Activated CD8-positive, alpha-beta T cell treated with anti-CD3 and anti-CD28 coated beads for 36 hours (primary cell): ENCODE measurements around the gene HHIP. TPM values are rescaled to one million over a fixed set of nuclear protein-coding genes. Genes with fewer than 3 reads are reported as not detected.

Experiments
- ATAC-seq: fragments of 200-7000 bp; cut with Tn5 transposase; one replicate; pipeline ENCODE4 v1.10.0; 2021; ENCODE audit warnings: mild to moderate bottlenecking, moderate library complexity
- CTCF ChIA-PET: fragments of 350-600 bp; sonication (Branson Sonifier 250); formaldehyde crosslinking; loops from one replicate; lab custom pipeline; 2021; ENCODE audit warnings: antibody characterized with exemption; lab: Charles Lee
- POLR2A ChIA-PET: fragments of 350-600 bp; sonication (Branson Sonifier 250); formaldehyde crosslinking; loops from one replicate; lab custom pipeline; 2021; ENCODE audit warnings: antibody characterized with exemption; lab: Charles Lee
- DNase-seq: peaks from one replicate; pipeline ENCODE4 v3.0.0-alpha.2; 2020
- H3K27ac Mint-ChIP-seq: one replicate; pipeline ENCODE4 v1.8.0; 2021; ENCODE audit warnings: mild to moderate bottlenecking, mixed read lengths
- H3K27me3 Mint-ChIP-seq: one replicate; pipeline ENCODE4 v1.8.0; 2021; ENCODE audit warnings: mixed read lengths
- H3K36me3 Mint-ChIP-seq: one replicate; pipeline ENCODE4 v1.8.0; 2021; ENCODE audit warnings: low read depth, mixed read lengths
- H3K4me1 Mint-ChIP-seq: one replicate; pipeline ENCODE4 v1.8.0; 2021; ENCODE audit warnings: low read depth, mixed read lengths
- H3K4me3 Mint-ChIP-seq: one replicate; pipeline ENCODE4 v1.8.0; 2021; ENCODE audit warnings: mild to moderate bottlenecking, moderate library complexity, mixed read lengths
- H3K9me3 Mint-ChIP-seq: one replicate; pipeline ENCODE4 v1.8.0; 2021; ENCODE audit warnings: mixed read lengths
- CTCF ChIP-seq: fragments of 200-600 bp; IDR thresholded peaks from one replicate; pipeline ENCODE4 v1.8.0; 2022; ENCODE audit warnings: antibody characterized with exemption, mild to moderate bottlenecking
- intact Hi-C: fragments of 100-400 bp; cut with micrococcal nuclease; formaldehyde crosslinking; loops from one replicate; pipeline ENCODE4 v1.10.0; 2022
- total RNA-seq, 2 experiments: library from RNA; stranded (reverse); gene quantifications; one replicate each; pipeline ENCODE4 v1.2.3, GENCODE V29; 2021

Gene HHIP
- total RNA-seq, 2 experiments from 2014 or later: not detected

- Mint-ChIP-seq H3K27me3 (peaks cover 3% of the 10 kb centered on the region), H3K36me3 (no peaks in the 10 kb centered on the region), H3K9me3 (no peaks in the 10 kb centered on the region), H3K4me3 (no peak overlapping the region), H3K4me1 (peaks cover 1% of the 10 kb centered on the region), H3K27ac (no peak overlapping the region)
- no peak for ATAC-seq
- intact Hi-C loops: no loop called here
- POLR2A ChIA-PET: no interaction called here
- CTCF ChIA-PET: no interaction called here
- TF ChIP-seq CTCF: no peak
- DNase-seq: no peak
Observed at GRCh38 chr4:144656850-144657249, 10.9 kb downstream of the HHIP start.

- ChIA-PET POLR2A (no interaction called here), CTCF (interaction anchor here (0.8 kb wide), 1 partner anchor 404 kb away, joined by 4 read pairs; no protein-coding TSS in a partner anchor)
- Mint-ChIP-seq H3K4me3 (no peak overlapping the region), H3K27me3 (peaks cover 1% of the 10 kb centered on the region), H3K9me3 (no peaks in the 10 kb centered on the region), H3K4me1 (peaks cover 1% of the 10 kb centered on the region), H3K36me3 (no peaks in the 10 kb centered on the region), H3K27ac (no peak overlapping the region)
- no peak for TF ChIP-seq CTCF
- intact Hi-C loops: no loop called here
- ATAC-seq (no peak), DNase-seq (no peak)
Observed at GRCh38 chr4:144658015-144658567, 12.1 kb downstream of the HHIP start.

GRCh38 chr4:144658903-144659302 lies 12.9 kb downstream of the HHIP start:
- H3K9me3 Mint-ChIP-seq: no peaks in the 10 kb centered on the region
- POLR2A ChIA-PET: no interaction called here
- peaks cover 1% of the 10 kb centered on the region for H3K4me1 Mint-ChIP-seq
- DNase-seq: no peak
- H3K27me3 Mint-ChIP-seq: peaks cover 1% of the 10 kb centered on the region
- TF ChIP-seq CTCF: no peak
- CTCF ChIA-PET: no interaction called here
- intact Hi-C loops: no loop called here
- H3K27ac Mint-ChIP-seq: no peak overlapping the region
- H3K4me3 Mint-ChIP-seq: no peak overlapping the region
- H3K36me3 Mint-ChIP-seq: no peaks in the 10 kb centered on the region
- no peak for ATAC-seq

GRCh38 chr4:144659447-144659846 lies 13.5 kb downstream of the HHIP start:
- H3K36me3 Mint-ChIP-seq: no peaks in the 10 kb centered on the region
- CTCF ChIA-PET: no interaction called here
- no peak for TF ChIP-seq CTCF

DNA sequence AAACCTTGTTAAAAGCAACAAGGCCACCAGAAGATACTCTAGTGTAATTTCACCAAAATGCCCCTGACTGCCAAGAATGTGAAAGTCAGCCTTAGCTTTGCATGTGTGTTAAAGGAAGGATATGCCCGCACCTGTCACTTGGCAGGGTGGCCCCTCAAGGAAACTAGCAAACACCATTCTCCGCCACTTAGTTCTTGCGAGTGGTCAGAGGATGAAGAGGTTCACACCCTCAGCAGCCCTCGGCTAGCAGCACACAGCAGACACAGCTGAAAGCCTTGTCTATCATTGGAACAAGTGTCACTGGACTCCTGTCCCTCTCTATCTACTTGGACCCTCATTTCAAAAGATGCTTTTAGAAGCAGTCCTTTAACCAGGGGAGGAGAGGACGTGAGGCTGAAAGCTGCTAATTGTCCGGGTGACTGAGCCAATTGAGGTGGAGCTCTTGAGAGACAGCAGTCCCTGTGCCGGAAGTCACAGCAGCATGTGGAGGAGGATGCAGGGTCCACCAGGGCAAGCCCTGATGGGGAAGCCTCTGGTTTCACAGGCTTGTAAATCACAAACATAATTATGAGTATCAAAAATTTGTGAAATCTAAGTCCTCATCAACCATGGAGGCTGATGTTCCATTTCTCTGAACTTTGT lies 18.0 kb downstream of the HHIP start:
- no peak for TF ChIP-seq CTCF
- POLR2A ChIA-PET: no interaction called here
- no peak for ATAC-seq
- no peaks in the 10 kb centered on the region for H3K36me3 Mint-ChIP-seq
- no peaks in the 10 kb centered on the region for H3K9me3 Mint-ChIP-seq
- CTCF ChIA-PET: no interaction called here
- no peak overlapping the region for H3K27ac Mint-ChIP-seq
- no peaks in the 10 kb centered on the region for H3K4me1 Mint-ChIP-seq
- intact Hi-C loops: no loop called here
- H3K4me3 Mint-ChIP-seq: no peak overlapping the region
- no peak for DNase-seq
- peaks cover 1% of the 10 kb centered on the region for H3K27me3 Mint-ChIP-seq

More at GRCh38 chr4:144659447-144659846, 13.5 kb downstream of the HHIP start:
- no peak for DNase-seq
- Mint-ChIP-seq H3K27me3 (peaks cover 1% of the 10 kb centered on the region), H3K27ac (no peak overlapping the region), H3K4me3 (no peak overlapping the region), H3K4me1 (peaks cover 1% of the 10 kb centered on the region), H3K9me3 (no peaks in the 10 kb centered on the region)
- no peak for ATAC-seq
- POLR2A ChIA-PET: no interaction called here
- intact Hi-C loops: no loop called here
